SK-N-SH (cell line): Measurements from ENCODE around the gene CAPRIN2.

Experiments
- CTCF ChIP-seq: fragments of 200-600 bp; sonication (generic); IDR thresholded peaks from 2 replicates; pipeline ENCODE4 v1.6.1; 2017; ENCODE audit warnings: antibody characterized with exemption, mild to moderate bottlenecking, moderate library complexity
- ELF1 ChIP-seq: IDR thresholded peaks from 2 replicates; pipeline ENCODE4 v1.4.0; 2012
- EP300 ChIP-seq, 2 experiments: IDR thresholded peaks; 2 replicates each; pipeline versions ENCODE4 v1.4.0 to v1.6.1; 2012; ENCODE audit warnings: borderline replicate concordance in 1 of 2, low read depth in 1 of 2, low read length in 1 of 2
- EZH2phosphoT487 ChIP-seq: fragments of 200-600 bp; sonication (generic); IDR thresholded peaks from 2 replicates; pipeline ENCODE4 v1.6.1; 2017; ENCODE audit warnings: low read depth, mixed run types, mild to moderate bottlenecking, antibody characterized with exemption, moderate library complexity, borderline replicate concordance
- FOXM1 ChIP-seq: IDR thresholded peaks from 2 replicates; pipeline ENCODE4 v1.4.0; 2012; ENCODE audit warnings: low read depth, mild to moderate bottlenecking
- MAX ChIP-seq: IDR thresholded peaks from 2 replicates; pipeline ENCODE4 v1.4.0; 2012; ENCODE audit warnings: low read depth
- POLR2AphosphoS5 ChIP-seq: IDR thresholded peaks from 2 replicates; pipeline ENCODE4 v1.6.1; 2012; ENCODE audit warnings: low read depth, low read length
- RCOR1 ChIP-seq: fragments of 150-350 bp; IDR thresholded peaks from 2 replicates; pipeline ENCODE4 v1.6.1; 2017; ENCODE audit warnings: antibody characterized with exemption, low read length
- RFX5 ChIP-seq: IDR thresholded peaks from 2 replicates; pipeline ENCODE4 v1.6.1; 2012; ENCODE audit warnings: mild to moderate bottlenecking, improper control_type of control experiment, low read length
- TCF12 ChIP-seq: IDR thresholded peaks from 2 replicates; pipeline ENCODE4 v1.4.0; 2012
- USF2 ChIP-seq: fragments of 150-350 bp; IDR thresholded peaks from 2 replicates; pipeline ENCODE4 v1.6.1; 2017; ENCODE audit warnings: antibody characterized with exemption, low read length, low read depth, borderline replicate concordance
- TF ChIP-seq, protein P1 (sequence below): IDR thresholded peaks from 2 replicates; pipeline ENCODE4 v1.6.1; 2012; ENCODE audit warnings: mild to moderate bottlenecking, low read depth, low read length, moderate library complexity

DNA sequence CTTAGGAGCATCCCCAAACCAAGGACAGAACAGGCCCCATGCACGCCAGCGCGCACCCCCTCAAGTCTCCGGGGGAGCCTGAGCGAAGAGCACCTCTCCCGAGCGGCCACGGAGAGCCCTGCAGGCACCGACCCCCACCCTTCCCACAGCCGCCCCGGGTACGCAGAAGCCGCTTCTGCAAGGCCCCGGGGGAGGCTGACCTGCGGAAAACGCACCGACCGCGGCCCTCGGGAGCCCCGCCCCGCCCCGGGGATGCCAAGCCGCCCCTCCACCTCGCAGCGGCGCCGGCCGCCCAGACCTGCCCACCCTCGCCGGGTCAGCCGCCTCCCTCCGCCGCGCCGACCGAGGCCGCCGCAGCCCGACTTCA, 385 bp downstream of the CAPRIN2 start:
- TF ChIP-seq, protein P1, sequence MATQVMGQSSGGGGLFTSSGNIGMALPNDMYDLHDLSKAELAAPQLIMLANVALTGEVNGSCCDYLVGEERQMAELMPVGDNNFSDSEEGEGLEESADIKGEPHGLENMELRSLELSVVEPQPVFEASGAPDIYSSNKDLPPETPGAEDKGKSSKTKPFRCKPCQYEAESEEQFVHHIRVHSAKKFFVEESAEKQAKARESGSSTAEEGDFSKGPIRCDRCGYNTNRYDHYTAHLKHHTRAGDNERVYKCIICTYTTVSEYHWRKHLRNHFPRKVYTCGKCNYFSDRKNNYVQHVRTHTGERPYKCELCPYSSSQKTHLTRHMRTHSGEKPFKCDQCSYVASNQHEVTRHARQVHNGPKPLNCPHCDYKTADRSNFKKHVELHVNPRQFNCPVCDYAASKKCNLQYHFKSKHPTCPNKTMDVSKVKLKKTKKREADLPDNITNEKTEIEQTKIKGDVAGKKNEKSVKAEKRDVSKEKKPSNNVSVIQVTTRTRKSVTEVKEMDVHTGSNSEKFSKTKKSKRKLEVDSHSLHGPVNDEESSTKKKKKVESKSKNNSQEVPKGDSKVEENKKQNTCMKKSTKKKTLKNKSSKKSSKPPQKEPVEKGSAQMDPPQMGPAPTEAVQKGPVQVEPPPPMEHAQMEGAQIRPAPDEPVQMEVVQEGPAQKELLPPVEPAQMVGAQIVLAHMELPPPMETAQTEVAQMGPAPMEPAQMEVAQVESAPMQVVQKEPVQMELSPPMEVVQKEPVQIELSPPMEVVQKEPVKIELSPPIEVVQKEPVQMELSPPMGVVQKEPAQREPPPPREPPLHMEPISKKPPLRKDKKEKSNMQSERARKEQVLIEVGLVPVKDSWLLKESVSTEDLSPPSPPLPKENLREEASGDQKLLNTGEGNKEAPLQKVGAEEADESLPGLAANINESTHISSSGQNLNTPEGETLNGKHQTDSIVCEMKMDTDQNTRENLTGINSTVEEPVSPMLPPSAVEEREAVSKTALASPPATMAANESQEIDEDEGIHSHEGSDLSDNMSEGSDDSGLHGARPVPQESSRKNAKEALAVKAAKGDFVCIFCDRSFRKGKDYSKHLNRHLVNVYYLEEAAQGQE, result no peak
- TF ChIP-seq FOXM1, result no peak
- no peak for TF ChIP-seq EZH2phosphoT487
- TF ChIP-seq CTCF, result no peak
- TF ChIP-seq ELF1, result no peak
- no peak for TF ChIP-seq MAX
- no peak for TF ChIP-seq POLR2AphosphoS5
- no peak for TF ChIP-seq RCOR1
- TF ChIP-seq RFX5, result no peak
- no peak for TF ChIP-seq USF2
- TF ChIP-seq TCF12, result no peak
- no peak for TF ChIP-seq EP300 (IDR thresholded peaks at IDR 0.05; ENCODE audit: borderline replicate concordance in 1 of 2, low read depth in 1 of 2, low read length in 1 of 2)
